B cell (primary cell): ENCODE data around the gene SPINK2. TPM values are rescaled to one million over a fixed set of nuclear protein-coding genes. Genes with fewer than 3 reads are reported as not detected.

Experiments used
- ATAC-seq: fragments of 200-7000 bp; cut with Tn5 transposase; one replicate; pipeline ENCODE4 v1.10.0; 2021; ENCODE audit warnings: low read depth, mild to moderate bottlenecking, moderate number of reproducible peaks, moderate library complexity
- CTCF ChIA-PET: fragments of 350-600 bp; sonication (Branson Sonifier 250); formaldehyde crosslinking; loops from one replicate; lab custom pipeline; 2021; ENCODE audit warnings: antibody characterized with exemption, inconsistent platforms; lab: Charles Lee
- POLR2A ChIA-PET: fragments of 350-600 bp; sonication (Branson Sonifier 250); formaldehyde crosslinking; loops from one replicate; lab custom pipeline; 2021; ENCODE audit warnings: antibody characterized with exemption; lab: Charles Lee
- DNase-seq: peaks from one replicate; pipeline ENCODE4 v3.0.0; 2013
- H2AFZ ChIP-seq: 2 replicates; pipeline ENCODE4 v1.6.1; 2012; ENCODE audit warnings: mild to moderate bottlenecking, low read depth, low read length; ENCODE audit not compliant: insufficient read depth, poor library complexity, severe bottlenecking
- H3K27ac ChIP-seq, 2 donors: 1 replicate in 1 of 2; 2 replicates in 1 of 2; pipeline ENCODE4 v1.5.1; 2012 to 2013; ENCODE audit warnings: low read length in 2 of 2, mild to moderate bottlenecking in 2 of 2, moderate library complexity in 1 of 2
- H3K27me3 ChIP-seq, 4 experiments: fragments of 200-600 bp in 1 of 4; sonication (generic) in 1 of 4; replicated peaks in 1 of 4; 1 replicate in 2 of 4; 2 replicates in 2 of 4; pipeline versions ENCODE4 v1.6.1 to v1.7.0; 2013 to 2016; ENCODE audit warnings: low read length in 3 of 4, mild to moderate bottlenecking in 2 of 4, mixed read lengths in 1 of 4, moderate library complexity in 1 of 4; ENCODE audit not compliant: insufficient read depth in 4 of 4, control insufficient read depth in 3 of 4; ENCODE audit errors: control extremely low read depth in 1 of 4
- H3K36me3 ChIP-seq, 2 experiments: replicated peaks in 1 of 2; 1 replicate in 1 of 2; 2 replicates in 1 of 2; pipeline versions ENCODE4 v1.6.1 to v1.7.1; 2013; ENCODE audit warnings: low read length in 1 of 2; ENCODE audit not compliant: insufficient read depth in 2 of 2, control insufficient read depth in 1 of 2; ENCODE audit errors: control extremely low read depth in 1 of 2, extremely low read depth in 1 of 2
- H3K4me1 ChIP-seq, 2 donors: fragments of 200-600 bp in 1 of 2; sonication (generic) in 1 of 2; 1 replicate in 1 of 2; 2 replicates in 1 of 2; pipeline versions ENCODE4 v1.5.1 to v1.6.1; 2013 to 2017; ENCODE audit warnings: low read length in 2 of 2; ENCODE audit not compliant: control insufficient read depth in 2 of 2, insufficient read depth in 2 of 2
- H3K4me2 ChIP-seq: replicated peaks from 2 replicates; pipeline ENCODE3; 2012; ENCODE audit warnings: mild to moderate bottlenecking, low read depth, low read length; ENCODE audit not compliant: poor library complexity, severe bottlenecking
- H3K4me3 ChIP-seq, 5 experiments: fragments of 200-600 bp in 1 of 5; sonication (generic) in 1 of 5; 1 replicate in 3 of 5; 2 replicates in 2 of 5; pipeline versions ENCODE4 v1.5.1 to v1.7.0; 2011 to 2016; ENCODE audit warnings: low read length in 4 of 5, mild to moderate bottlenecking in 4 of 5, low read depth in 2 of 5, control low read depth in 1 of 5, moderate library complexity in 1 of 5; ENCODE audit not compliant: insufficient read depth in 1 of 5; ENCODE audit errors: control extremely low read depth in 1 of 5, extremely low read depth in 1 of 5
- H3K79me2 ChIP-seq: fragments of 200-600 bp; sonication (generic); one replicate; pipeline ENCODE4 v1.6.0; 2016; ENCODE audit warnings: low read length; ENCODE audit not compliant: control insufficient read depth, insufficient read depth
- H3K9ac ChIP-seq: fragments of 200-600 bp; sonication (generic); 2 replicates; pipeline ENCODE4 v1.6.1; 2017; ENCODE audit warnings: mild to moderate bottlenecking, low read length, moderate library complexity
- H3K9me3 ChIP-seq, 3 donors: one replicate each; pipeline versions ENCODE4 v1.6.1 to v1.7.1; 2013; ENCODE audit warnings: low read length in 2 of 3; ENCODE audit not compliant: control insufficient read depth in 2 of 3, insufficient read depth in 1 of 3; ENCODE audit errors: control extremely low read depth in 1 of 3
- H4K20me1 ChIP-seq: 2 replicates; pipeline ENCODE4 v1.6.0; 2012; ENCODE audit warnings: mild to moderate bottlenecking, low read length; ENCODE audit not compliant: insufficient read depth, control insufficient read depth, poor library complexity, severe bottlenecking
- H3K27ac Mint-ChIP-seq: one replicate; pipeline ENCODE4 v1.8.0; 2021; ENCODE audit warnings: mixed read lengths
- H3K27me3 Mint-ChIP-seq: one replicate; pipeline ENCODE4 v1.8.0; 2021; ENCODE audit warnings: mixed read lengths
- H3K4me1 Mint-ChIP-seq: one replicate; pipeline ENCODE4 v1.8.0; 2021; ENCODE audit warnings: mixed read lengths
- H3K4me3 Mint-ChIP-seq: one replicate; pipeline ENCODE4 v1.8.0; 2021; ENCODE audit warnings: mixed read lengths
- H3K9me3 Mint-ChIP-seq: one replicate; pipeline ENCODE4 v1.8.0; 2022; ENCODE audit warnings: mixed read lengths; ENCODE audit not compliant: insufficient read depth
- EZH2 ChIP-seq: IDR thresholded peaks from 2 replicates; pipeline ENCODE4 v1.6.1; 2012; ENCODE audit warnings: borderline replicate concordance, low read depth, mild to moderate bottlenecking, moderate library complexity, low read length; ENCODE audit not compliant: insufficient read depth, poor library complexity, severe bottlenecking
- WGBS: methylation state at CpG from one replicate; pipeline ENCODE4 v1.1.5; 2013; ENCODE audit warnings: missing lambda C conversion rate; ENCODE audit not compliant: insufficient coverage; 5-methylcytosine and 5-hydroxymethylcytosine counted together
- intact Hi-C: fragments of 100-400 bp; cut with micrococcal nuclease; formaldehyde crosslinking; loops from one replicate; pipeline ENCODE4 v1.10.0; 2022
- polyA plus RNA-seq: library from polyadenylated mRNA; depleted of rRNA; stranded (reverse); fragments of >200 nt; gene quantifications from 2 replicates; pipeline ENCODE4 v1.2.3, GENCODE V29; 2012
- total RNA-seq, 2 donors: library from RNA; stranded (reverse); fragments of 120-200 nt in 1 of 2; gene quantifications; 1 replicate in 1 of 2; 2 replicates in 1 of 2; pipeline versions ENCODE4 v1.2.3 to v1.2.4, GENCODE V29; 2013 to 2022
- TF ChIP-seq, protein P1 (sequence below): fragments of 200-600 bp; IDR thresholded peaks from one replicate; pipeline ENCODE4 v1.8.0; 2022; ENCODE audit warnings: antibody characterized with exemption, mild to moderate bottlenecking

The SPINK2 gene
- total and polyA plus RNA-seq, 2 donors (not counting 1 experiment from before 2014, with no cell fraction given) = 0.94 to 4.9 TPM

DNA sequence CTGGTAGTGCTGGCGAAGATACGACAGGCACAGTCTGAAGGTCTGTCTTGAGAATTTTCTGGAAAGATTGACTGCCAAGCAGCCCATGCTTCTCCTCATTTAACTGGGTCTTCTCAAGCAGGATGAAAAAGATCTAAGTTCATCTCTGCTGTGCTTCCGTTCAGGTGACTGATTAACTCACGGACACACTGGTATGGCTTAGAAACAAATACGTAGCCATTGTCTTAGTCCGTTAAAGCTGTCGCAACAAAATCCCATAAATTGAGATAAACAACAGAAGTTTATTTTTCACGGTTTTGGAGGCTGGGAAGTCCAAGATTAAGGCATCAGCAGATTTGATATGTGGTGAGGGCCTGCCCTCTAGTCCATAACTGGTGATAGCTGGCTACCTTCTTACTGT is 39.5 kb downstream of the SPINK2 start:
- Histone ChIP-seq H3K9ac (no peak overlapping the region), H2AFZ (no peak overlapping the region), H3K36me3 (no peaks in the 10 kb centered on the region), H4K20me1 (no peaks in the 10 kb centered on the region), H3K79me2 (no peaks in the 10 kb centered on the region), H3K4me3 (no peak overlapping the region), H3K4me1 (no peaks in the 10 kb centered on the region), H3K4me2 (no peak overlapping the region), H3K27me3 (no peaks in the 10 kb centered on the region), H3K27ac (no peak overlapping the region), H3K9me3 (no peaks in the 10 kb centered on the region)
- intact Hi-C loops = no loop called here
- POLR2A ChIA-PET = no interaction called here
- DNase-seq (no peak), ATAC-seq (no peak)
- H3K27me3 Mint-ChIP-seq = no peaks in the 10 kb centered on the region
- CTCF ChIA-PET = interaction anchor here (1.0 kb wide), 1 partner anchor 18 kb away, joined by 5 read pairs; no protein-coding TSS in a partner anchor
- H3K4me3 Mint-ChIP-seq = no peak overlapping the region
- no peak overlapping the region for H3K27ac Mint-ChIP-seq
- 99% methylated on average over 5 of the region's 8 CpGs for WGBS
- TF ChIP-seq, protein P1, sequence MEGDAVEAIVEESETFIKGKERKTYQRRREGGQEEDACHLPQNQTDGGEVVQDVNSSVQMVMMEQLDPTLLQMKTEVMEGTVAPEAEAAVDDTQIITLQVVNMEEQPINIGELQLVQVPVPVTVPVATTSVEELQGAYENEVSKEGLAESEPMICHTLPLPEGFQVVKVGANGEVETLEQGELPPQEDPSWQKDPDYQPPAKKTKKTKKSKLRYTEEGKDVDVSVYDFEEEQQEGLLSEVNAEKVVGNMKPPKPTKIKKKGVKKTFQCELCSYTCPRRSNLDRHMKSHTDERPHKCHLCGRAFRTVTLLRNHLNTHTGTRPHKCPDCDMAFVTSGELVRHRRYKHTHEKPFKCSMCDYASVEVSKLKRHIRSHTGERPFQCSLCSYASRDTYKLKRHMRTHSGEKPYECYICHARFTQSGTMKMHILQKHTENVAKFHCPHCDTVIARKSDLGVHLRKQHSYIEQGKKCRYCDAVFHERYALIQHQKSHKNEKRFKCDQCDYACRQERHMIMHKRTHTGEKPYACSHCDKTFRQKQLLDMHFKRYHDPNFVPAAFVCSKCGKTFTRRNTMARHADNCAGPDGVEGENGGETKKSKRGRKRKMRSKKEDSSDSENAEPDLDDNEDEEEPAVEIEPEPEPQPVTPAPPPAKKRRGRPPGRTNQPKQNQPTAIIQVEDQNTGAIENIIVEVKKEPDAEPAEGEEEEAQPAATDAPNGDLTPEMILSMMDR = no peak
- TF ChIP-seq EZH2 = no peak
- no peaks in the 10 kb centered on the region for H3K9me3 Mint-ChIP-seq
- peaks cover 5% of the 10 kb centered on the region for H3K4me1 Mint-ChIP-seq

DNA sequence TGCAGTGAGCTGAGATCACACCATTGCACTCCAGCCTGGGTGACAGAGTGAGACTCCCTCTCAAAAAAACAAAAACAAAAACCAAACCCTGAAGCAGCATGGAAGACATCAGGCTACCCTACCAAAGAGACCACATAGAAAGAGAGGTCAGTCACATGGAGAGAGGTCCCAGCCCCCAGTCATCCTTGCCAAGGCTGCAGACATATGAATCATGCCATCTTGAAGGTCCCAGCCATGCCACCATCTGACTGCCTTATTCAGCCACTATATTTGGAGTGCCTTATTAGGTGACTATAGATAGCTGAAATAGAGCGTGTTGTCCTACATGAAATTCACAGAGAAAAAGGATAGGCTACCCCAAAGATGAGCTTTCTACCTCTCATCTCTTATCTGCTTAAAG is 48.2 kb downstream of the SPINK2 start:
- ATAC-seq = no peak
- Histone ChIP-seq H3K9ac (no peak overlapping the region), H3K4me2 (no peak overlapping the region), H3K79me2 (no peaks in the 10 kb centered on the region), H3K27ac (no peak overlapping the region), H3K27me3 (no peaks in the 10 kb centered on the region), H3K4me1 (no peaks in the 10 kb centered on the region), H3K36me3 (no peaks in the 10 kb centered on the region), H3K4me3 (no peak overlapping the region), H4K20me1 (no peaks in the 10 kb centered on the region), H3K9me3 (no peaks in the 10 kb centered on the region), H2AFZ (no peak overlapping the region)
- no peaks in the 10 kb centered on the region for H3K27me3 Mint-ChIP-seq
- H3K27ac Mint-ChIP-seq = no peak overlapping the region
- ChIA-PET CTCF (no interaction called here), POLR2A (no interaction called here)
- intact Hi-C loops = no loop called here
- WGBS = no CpG with 5 or more reads among the region's 1 CpG
- peaks cover 5% of the 10 kb centered on the region for H3K4me1 Mint-ChIP-seq
- no peak overlapping the region for H3K4me3 Mint-ChIP-seq
- H3K9me3 Mint-ChIP-seq = no peaks in the 10 kb centered on the region
- TF ChIP-seq, protein P1 = no peak
- TF ChIP-seq EZH2 = no peak
- no peak for DNase-seq
